Sigmoid colon (tissue), 4 donors: ENCODE data around the gene SMIM28.

Experiments
- EP300 ChIP-seq, 4 donors: sonication (generic); formaldehyde crosslinking; IDR thresholded peaks; one replicate each; pipeline ENCODE4 v1.6.1; 2017; ENCODE audit warnings: antibody characterized with exemption in 4 of 4
- TF ChIP-seq, protein P1 (sequence below), 4 experiments: fragments of 450-650 bp in 3 of 4; fragments of 200-600 bp in 1 of 4; IDR thresholded peaks; one replicate each; pipeline ENCODE4 v1.5.1; 2016 to 2019; ENCODE audit warnings: antibody characterized with exemption in 4 of 4, mild to moderate bottlenecking in 3 of 4, moderate library complexity in 2 of 4

DNA sequence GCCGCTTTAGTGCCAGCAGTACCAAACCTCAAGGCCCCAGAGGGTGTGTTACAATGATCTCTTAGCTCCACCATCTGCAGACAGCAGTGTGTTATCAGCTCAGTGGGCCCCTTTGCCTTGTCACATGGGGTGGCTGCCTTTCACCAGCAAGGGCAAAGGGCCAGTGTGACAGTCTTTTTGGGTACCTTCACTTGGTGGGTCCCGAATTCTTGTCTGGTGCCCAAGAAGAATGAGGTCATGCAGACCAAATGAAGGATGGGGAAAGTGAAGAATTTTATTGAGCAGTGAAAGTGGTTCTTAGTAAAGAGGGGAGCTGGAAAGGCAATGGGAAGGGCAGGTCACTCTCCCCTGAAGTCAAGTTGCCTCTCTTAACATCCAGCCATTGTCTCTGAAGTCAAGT lies 2.9 kb upstream of the SMIM28 start:
- TF ChIP-seq, protein P1, sequence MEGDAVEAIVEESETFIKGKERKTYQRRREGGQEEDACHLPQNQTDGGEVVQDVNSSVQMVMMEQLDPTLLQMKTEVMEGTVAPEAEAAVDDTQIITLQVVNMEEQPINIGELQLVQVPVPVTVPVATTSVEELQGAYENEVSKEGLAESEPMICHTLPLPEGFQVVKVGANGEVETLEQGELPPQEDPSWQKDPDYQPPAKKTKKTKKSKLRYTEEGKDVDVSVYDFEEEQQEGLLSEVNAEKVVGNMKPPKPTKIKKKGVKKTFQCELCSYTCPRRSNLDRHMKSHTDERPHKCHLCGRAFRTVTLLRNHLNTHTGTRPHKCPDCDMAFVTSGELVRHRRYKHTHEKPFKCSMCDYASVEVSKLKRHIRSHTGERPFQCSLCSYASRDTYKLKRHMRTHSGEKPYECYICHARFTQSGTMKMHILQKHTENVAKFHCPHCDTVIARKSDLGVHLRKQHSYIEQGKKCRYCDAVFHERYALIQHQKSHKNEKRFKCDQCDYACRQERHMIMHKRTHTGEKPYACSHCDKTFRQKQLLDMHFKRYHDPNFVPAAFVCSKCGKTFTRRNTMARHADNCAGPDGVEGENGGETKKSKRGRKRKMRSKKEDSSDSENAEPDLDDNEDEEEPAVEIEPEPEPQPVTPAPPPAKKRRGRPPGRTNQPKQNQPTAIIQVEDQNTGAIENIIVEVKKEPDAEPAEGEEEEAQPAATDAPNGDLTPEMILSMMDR (IDR thresholded peaks at IDR 0.05) = no peak
- TF ChIP-seq EP300 (IDR thresholded peaks at IDR 0.05) = no peak
